Body of pancreas (tissue), 4 donors: ENCODE results near the gene PYDC1.

ENCODE experiments used
- POLR2A ChIP-seq, 3 donors: fragments of 450-650 bp; IDR thresholded peaks; one replicate each; pipeline ENCODE4 v1.6.1; 2016; ENCODE audit warnings: antibody characterized with exemption in 3 of 3, mild to moderate bottlenecking in 2 of 3
- TF ChIP-seq, protein P1 (sequence below), 7 experiments: fragments of 450-650 bp in 4 of 7; fragments of 200-600 bp in 3 of 7; sonication (generic) in 3 of 7; IDR thresholded peaks; one replicate each; pipeline ENCODE4 v1.5.1; 2016 to 2019; ENCODE audit warnings: antibody characterized with exemption in 7 of 7

DNA sequence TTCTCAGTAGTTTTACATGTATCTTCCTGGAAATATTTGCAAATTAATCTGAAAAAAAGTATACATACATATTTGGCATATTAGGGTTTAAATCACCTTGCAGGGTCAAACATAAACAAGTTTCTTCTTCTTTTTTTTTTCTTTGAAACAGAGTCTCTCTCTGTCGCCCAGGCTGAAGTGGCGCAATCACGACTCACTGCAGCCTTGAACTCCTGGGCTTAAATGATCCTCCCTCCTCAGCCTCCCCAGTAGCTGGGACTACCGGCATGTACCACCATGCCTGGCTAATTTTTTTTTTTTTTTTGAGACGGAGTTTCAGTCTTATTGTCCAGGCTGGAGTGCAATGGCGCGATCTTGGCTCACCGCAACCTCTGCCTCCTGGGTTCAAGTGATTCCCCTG, 49.6 kb downstream of the PYDC1 start:
- TF ChIP-seq POLR2A (IDR thresholded peaks at IDR 0.05) = no peak
- TF ChIP-seq, protein P1, sequence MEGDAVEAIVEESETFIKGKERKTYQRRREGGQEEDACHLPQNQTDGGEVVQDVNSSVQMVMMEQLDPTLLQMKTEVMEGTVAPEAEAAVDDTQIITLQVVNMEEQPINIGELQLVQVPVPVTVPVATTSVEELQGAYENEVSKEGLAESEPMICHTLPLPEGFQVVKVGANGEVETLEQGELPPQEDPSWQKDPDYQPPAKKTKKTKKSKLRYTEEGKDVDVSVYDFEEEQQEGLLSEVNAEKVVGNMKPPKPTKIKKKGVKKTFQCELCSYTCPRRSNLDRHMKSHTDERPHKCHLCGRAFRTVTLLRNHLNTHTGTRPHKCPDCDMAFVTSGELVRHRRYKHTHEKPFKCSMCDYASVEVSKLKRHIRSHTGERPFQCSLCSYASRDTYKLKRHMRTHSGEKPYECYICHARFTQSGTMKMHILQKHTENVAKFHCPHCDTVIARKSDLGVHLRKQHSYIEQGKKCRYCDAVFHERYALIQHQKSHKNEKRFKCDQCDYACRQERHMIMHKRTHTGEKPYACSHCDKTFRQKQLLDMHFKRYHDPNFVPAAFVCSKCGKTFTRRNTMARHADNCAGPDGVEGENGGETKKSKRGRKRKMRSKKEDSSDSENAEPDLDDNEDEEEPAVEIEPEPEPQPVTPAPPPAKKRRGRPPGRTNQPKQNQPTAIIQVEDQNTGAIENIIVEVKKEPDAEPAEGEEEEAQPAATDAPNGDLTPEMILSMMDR (IDR thresholded peaks at IDR 0.05) = no peak
